SJCRH30 (cell line): Measurements from ENCODE around the gene TFDP3. TPM values are rescaled to one million over a fixed set of nuclear protein-coding genes. Genes with fewer than 3 reads are reported as not detected.

Source experiments
- total RNA-seq: library from RNA; depleted of rRNA; stranded (reverse); fragments of >200 nt; shearing (Covaris generic); gene quantifications from 2 replicates; pipeline ENCODE4 v1.2.3, GENCODE V29; 2014; rRNA removed

Gene TFDP3
- total RNA-seq, 1 experiment from 2014 or later = not detected

Other genes starting within 250 kb of the TFDP3 start
- not detected in 2 replicates for gene USP26, start 121.2 kb downstream of the TFDP3 start, total RNA-seq
- 7.6 and 7.9 TPM in 2 replicates for gene GPC4, start 197.1 kb upstream of the TFDP3 start, total RNA-seq